Naive thymus-derived CD8-positive, alpha-beta T cell (primary cell): ENCODE measurements around the gene POPDC2. TPM values are rescaled to one million over a fixed set of nuclear protein-coding genes. Genes with fewer than 3 reads are reported as not detected.
A peak's percentile ranks its signal among the peaks of the same experiment; 100 is the strongest.

Experiments used
- ATAC-seq, 2 donors: fragments of 150-1000 bp; cut with Tn5 transposase in 1 of 2; sonication (Bioruptor Pico), chemical (Tn5 transposase) in 1 of 2; 1 replicate in 1 of 2; 2 replicates in 1 of 2; pipeline ENCODE4 v1.10.0; 2021; ENCODE audit warnings: mild to moderate bottlenecking in 2 of 2, moderate library complexity in 2 of 2
- POLR2A ChIA-PET: fragments of 350-600 bp; sonication (Branson Sonifier 250); formaldehyde crosslinking; loops from one replicate; lab custom pipeline; 2021; ENCODE audit warnings: antibody characterized with exemption; lab: Charles Lee
- DNase-seq, 10 donors: peaks; one replicate each; pipeline versions ENCODE4 v3.0.0 to v3.0.0-alpha.2; 2020 to 2022
- H3K27ac Mint-ChIP-seq, 10 donors: one replicate each; pipeline ENCODE4 v1.8.0; 2020 to 2022; ENCODE audit warnings: mild to moderate bottlenecking in 10 of 10, mixed read lengths in 10 of 10, moderate library complexity in 4 of 10, inconsistent platforms in 1 of 10
- H3K27me3 Mint-ChIP-seq, 5 donors: one replicate each; pipeline ENCODE4 v1.8.0; 2021 to 2022; ENCODE audit warnings: mixed read lengths in 5 of 5
- H3K36me3 Mint-ChIP-seq, 3 donors: one replicate each; pipeline ENCODE4 v1.8.0; 2020 to 2022; ENCODE audit warnings: mixed read lengths in 3 of 3, mild to moderate bottlenecking in 2 of 3, inconsistent platforms in 1 of 3
- H3K4me1 Mint-ChIP-seq, 4 donors: one replicate each; pipeline ENCODE4 v1.8.0; 2021 to 2022; ENCODE audit warnings: mixed read lengths in 4 of 4
- H3K4me3 Mint-ChIP-seq, 10 donors: one replicate each; pipeline ENCODE4 v1.8.0; 2020 to 2022; ENCODE audit warnings: mild to moderate bottlenecking in 10 of 10, mixed read lengths in 10 of 10, moderate library complexity in 6 of 10, inconsistent platforms in 1 of 10
- H3K9me3 Mint-ChIP-seq, 9 donors: one replicate each; pipeline ENCODE4 v1.8.0; 2020 to 2022; ENCODE audit warnings: mixed read lengths in 9 of 9, mild to moderate bottlenecking in 3 of 9, inconsistent platforms in 1 of 9, moderate library complexity in 1 of 9
- polyA plus RNA-seq, 3 donors: library from polyadenylated mRNA; unstranded; fragments of 300-500 nt; fragmentation: Illumina TruSeq; gene quantifications; one replicate each; pipeline ENCODE4 v1.2.3, GENCODE V29; 2021
- total RNA-seq, 8 experiments: library from RNA in 2 of 8; stranded (reverse) in 2 of 8; gene quantifications; one replicate each; pipeline ENCODE4 v1.2.3 and lab custom pipeline; 2021 to 2026

The POPDC2 gene
- total and polyA plus RNA-seq, 5 experiments from 2014 or later, result 1.1 to 8.4 (median 2.6) TPM

DNA sequence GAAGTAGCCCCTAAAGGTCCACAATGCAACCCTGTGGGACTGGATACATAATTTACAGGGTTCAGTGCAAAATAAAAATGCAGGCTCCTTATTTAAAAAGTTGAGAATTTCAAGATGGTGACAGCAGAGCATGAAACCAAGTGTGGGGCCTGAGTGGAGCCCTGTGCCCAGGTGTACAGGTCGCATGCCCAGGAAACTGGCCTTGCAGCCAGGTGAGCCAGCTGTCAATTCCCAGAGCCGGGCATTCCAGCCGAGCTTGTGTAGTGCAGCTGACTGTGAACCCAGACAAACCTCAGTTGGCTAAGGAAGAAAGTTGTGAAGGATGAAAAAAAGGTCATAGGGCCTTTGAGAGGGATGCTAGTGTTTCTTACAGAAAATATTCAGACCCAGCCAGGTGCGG is 27.6 kb downstream of the POPDC2 start:
- Mint-ChIP-seq H3K4me1 (peaks cover 2 to 17% (median 2%) of the 10 kb centered on the region in 4 donors), H3K27ac (no peak overlapping the region), H3K4me3 (no peak overlapping the region), H3K27me3 (peaks cover 0 to 16% (median 2%) of the 10 kb centered on the region in 5 donors), H3K9me3 (no peaks in the 10 kb centered on the region), H3K36me3 (peaks cover 0 to 4% (median 1%) of the 10 kb centered on the region in 3 donors)
- ATAC-seq, result no peak
- POLR2A ChIA-PET, result no interaction called here
- no peak for DNase-seq

DNA sequence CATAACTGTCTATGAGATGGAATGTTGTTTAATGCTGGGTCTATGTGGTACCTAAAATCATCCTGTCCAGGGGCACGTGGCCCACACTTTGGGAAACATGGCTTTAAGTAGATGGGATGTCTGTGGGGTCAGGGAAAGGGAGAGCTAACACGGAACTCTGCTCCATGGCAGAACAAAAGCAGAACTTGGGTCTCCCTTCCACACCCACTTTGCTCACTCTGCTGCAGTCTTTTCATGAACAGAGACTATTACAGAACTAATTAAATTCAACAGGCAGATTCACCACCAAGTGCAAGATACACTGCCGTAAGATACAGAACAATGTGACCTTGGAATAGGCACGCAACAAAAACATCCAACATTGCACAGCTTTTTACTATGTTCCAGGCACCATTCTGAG is 28.2 kb downstream of the POPDC2 start:
- no peak for DNase-seq
- Mint-ChIP-seq H3K4me3 (no peak overlapping the region), H3K27me3 (peaks cover 0 to 16% (median 2%) of the 10 kb centered on the region in 5 donors), H3K27ac (no peak overlapping the region), H3K4me1 (peaks cover 6 to 20% (median 7%) of the 10 kb centered on the region in 4 donors), H3K9me3 (no peaks in the 10 kb centered on the region), H3K36me3 (peaks cover 0 to 4% (median 0%) of the 10 kb centered on the region in 3 donors)
- POLR2A ChIA-PET, result no interaction called here
- no peak for ATAC-seq

DNA sequence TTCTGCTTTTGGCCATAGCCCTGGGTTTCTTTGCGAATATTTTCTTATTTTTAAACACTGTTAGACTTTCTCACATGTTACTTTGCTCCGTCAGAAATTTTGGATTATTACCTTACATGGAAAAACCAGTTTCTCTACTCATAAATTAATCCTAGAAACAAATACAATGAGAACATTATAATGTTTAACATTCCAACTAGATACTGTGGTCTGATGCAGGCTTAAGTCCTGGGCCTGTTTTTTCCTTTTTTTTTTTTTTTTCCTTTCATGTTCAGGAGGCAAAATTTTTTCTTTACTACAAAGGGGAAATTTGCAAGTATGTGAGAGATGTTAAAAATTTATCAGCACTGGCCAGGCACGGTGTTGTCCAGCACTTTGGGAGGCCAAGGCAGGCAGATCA is 28.9 kb downstream of the POPDC2 start:
- Mint-ChIP-seq H3K27me3 (peaks cover 0 to 19% (median 2%) of the 10 kb centered on the region in 5 donors), H3K27ac (no peak overlapping the region), H3K9me3 (no peaks in the 10 kb centered on the region), H3K4me3 (no peak overlapping the region), H3K4me1 (peaks cover 4 to 26% (median 7%) of the 10 kb centered on the region in 4 donors), H3K36me3 (peaks cover 0 to 4% (median 0%) of the 10 kb centered on the region in 3 donors)
- POLR2A ChIA-PET, result no interaction called here
- DNase-seq (no peak), ATAC-seq (no peak)

DNA sequence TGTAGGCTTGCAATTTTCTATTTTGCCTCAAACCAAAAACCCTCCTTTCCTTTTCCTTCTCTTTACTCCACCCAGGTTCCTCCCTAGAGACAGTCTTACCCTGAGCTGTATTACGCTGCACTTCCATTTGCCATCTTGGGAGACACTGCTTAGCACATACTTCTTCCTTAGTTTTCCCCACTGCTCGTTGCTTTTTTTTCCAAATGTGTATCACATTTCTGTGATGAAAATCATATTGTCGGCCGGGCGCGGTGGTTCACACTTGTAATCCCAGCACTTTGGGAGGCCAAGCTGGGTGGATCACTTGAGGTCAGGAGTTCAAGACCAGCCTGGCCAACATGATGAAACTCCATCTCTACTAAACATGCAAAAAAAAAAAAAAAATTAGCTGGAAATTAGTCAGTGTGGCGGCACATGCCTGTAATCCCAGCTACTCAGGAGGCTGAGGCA is 29.5 kb downstream of the POPDC2 start:
- Mint-ChIP-seq H3K4me1 (peaks cover 4 to 26% (median 7%) of the 10 kb centered on the region in 4 donors), H3K27me3 (peaks cover 0 to 25% (median 3%) of the 10 kb centered on the region in 5 donors), H3K9me3 (no peaks in the 10 kb centered on the region), H3K27ac (no peak overlapping the region), H3K36me3 (peaks cover 0 to 3% (median 0%) of the 10 kb centered on the region in 3 donors), H3K4me3 (no peak overlapping the region)
- ATAC-seq, result no peak
- DNase-seq, result no peak
- POLR2A ChIA-PET, result no interaction called here

DNA sequence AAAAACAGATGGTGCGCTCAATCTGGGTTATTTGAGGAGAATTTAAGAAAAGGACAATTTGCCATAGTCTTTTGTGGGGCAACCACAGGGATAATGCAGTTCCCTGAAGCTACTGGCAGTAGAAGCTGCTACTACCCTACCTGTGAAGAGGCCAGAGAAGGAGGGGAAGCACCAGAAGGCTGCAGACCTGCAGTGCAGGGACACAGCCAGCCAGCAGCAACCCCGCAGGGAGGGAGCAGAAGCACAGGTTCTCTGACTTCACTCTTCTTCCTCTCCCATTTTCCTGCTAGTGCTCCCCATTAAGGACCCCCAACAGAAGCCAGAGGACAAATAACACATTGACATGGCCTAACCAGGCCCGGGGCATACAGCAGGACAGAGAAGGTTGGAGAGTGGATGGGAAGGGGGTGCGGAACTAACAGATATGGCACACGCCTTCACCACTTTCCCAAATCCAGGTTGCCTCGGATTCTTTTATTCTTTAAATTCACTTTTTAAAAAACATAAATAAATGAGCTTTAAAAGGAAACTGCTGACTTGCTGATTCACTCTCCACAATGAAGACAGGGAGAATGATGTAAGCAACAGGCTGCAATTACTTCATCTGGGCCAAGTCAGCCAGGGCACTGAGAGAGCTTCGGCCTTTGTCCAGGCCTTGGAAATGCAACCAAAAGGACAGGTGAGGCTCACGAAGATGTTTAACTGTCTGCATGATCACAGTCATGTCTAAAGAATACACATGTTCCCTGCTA is 30.1 kb downstream of the POPDC2 start:
- Mint-ChIP-seq H3K36me3 (no peaks in the 10 kb centered on the region), H3K27me3 (peaks cover 0 to 31% (median 4%) of the 10 kb centered on the region in 5 donors), H3K4me1 (peaks cover 4 to 26% (median 7%) of the 10 kb centered on the region in 4 donors), H3K27ac (no peak overlapping the region), H3K4me3 (no peak overlapping the region), H3K9me3 (no peaks in the 10 kb centered on the region)
- ATAC-seq, result no peak
- DNase-seq, result no peak
- POLR2A ChIA-PET, result no interaction called here

DNA sequence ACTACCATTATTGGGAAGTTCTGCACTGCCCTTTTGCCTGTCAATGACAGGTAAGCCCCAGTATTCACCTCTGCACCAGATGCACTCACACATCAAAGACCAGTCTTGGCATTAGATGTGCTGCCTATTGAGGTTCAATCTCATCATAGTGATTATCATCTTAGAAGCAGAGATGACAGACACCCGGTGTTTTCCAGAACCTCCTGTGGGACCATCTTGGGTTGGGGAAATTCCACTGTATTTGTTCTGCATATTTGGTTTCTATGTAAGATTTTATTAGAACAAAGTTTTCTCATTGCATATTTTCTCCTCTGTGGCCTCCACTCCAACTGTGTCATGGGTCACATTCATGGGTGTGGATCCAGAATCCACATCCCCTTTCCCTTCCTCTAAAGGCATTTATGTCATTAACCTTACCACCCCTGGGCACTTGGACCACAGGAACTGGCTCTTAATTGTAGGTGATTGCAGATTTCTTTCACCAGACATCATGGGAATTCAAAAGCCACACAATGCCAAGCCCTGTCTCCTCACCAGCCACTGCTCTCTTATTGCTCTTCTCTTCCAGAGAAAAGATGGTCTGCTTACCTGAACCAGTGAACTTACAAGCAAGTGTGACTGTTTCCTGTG is 31.5 kb downstream of the POPDC2 start:
- ATAC-seq, result no peak
- Mint-ChIP-seq H3K27me3 (peaks cover 0 to 37% (median 7%) of the 10 kb centered on the region in 5 donors), H3K9me3 (no peaks in the 10 kb centered on the region), H3K27ac (no peak overlapping the region), H3K36me3 (no peaks in the 10 kb centered on the region), H3K4me1 (peaks cover 4 to 26% (median 7%) of the 10 kb centered on the region in 4 donors), H3K4me3 (no peak overlapping the region)
- POLR2A ChIA-PET, result no interaction called here
- DNase-seq, result no peak

DNA sequence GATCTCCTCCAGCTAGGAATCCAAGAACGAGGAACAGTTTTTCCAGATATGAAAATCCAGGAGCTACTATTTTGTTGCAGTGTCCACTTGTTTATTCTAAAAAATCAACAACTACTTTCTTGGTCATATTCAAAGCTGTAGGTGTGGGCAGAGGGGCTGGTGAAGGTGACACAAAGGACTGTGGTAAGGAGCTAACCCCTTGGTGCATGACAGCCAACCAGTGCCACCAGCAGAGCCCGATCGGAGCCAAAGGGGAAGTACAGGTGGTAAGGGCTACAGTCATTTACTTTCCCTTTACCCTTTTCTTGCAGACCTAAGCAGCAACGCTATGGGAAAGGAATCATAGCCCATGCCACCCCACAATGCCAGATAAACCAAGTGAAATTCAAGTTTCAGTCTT is 32.0 kb downstream of the POPDC2 start:
- no peak for ATAC-seq
- H3K4me3 Mint-ChIP-seq, result no peak overlapping the region
- POLR2A ChIA-PET, result no interaction called here
- peaks cover 0 to 37% (median 7%) of the 10 kb centered on the region in 5 donors for H3K27me3 Mint-ChIP-seq
- DNase-seq, result no peak
- peak overlapping the region in 1 of 10 donors; percentile 19 for H3K27ac Mint-ChIP-seq
- H3K36me3 Mint-ChIP-seq, result no peaks in the 10 kb centered on the region
- H3K4me1 Mint-ChIP-seq, result peaks cover 4 to 26% (median 7%) of the 10 kb centered on the region in 4 donors
- H3K9me3 Mint-ChIP-seq, result no peaks in the 10 kb centered on the region

DNA sequence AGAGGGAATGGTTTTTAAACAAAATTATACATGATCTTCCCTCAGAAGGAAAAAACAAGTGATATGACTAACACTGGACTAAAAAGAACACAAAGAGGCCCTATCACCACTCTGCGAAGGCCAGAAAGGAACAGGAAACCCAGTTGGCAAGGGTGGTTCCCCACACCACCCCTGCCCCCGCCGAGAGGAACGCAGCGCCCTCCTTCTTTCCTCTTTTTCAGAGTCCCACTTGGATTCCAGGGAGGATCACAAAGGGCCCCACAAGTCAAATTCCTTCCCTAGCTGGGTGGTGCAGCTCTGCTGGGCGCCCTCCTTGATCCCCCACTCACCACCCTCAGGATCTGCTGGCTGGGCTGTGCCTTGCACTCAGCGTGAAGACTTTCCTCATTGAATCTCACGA is 32.9 kb downstream of the POPDC2 start:
- H3K27ac Mint-ChIP-seq, result peak overlapping the region in 1 of 10 donors; percentile 66
- H3K36me3 Mint-ChIP-seq, result no peaks in the 10 kb centered on the region
- ATAC-seq, result peak in 1 of 2 donors; percentile 39
- DNase-seq, result no peak
- H3K9me3 Mint-ChIP-seq, result no peaks in the 10 kb centered on the region
- POLR2A ChIA-PET, result no interaction called here
- peaks cover 4 to 26% (median 7%) of the 10 kb centered on the region in 4 donors for H3K4me1 Mint-ChIP-seq
- peak overlapping the region in 1 of 10 donors; percentile 24 for H3K4me3 Mint-ChIP-seq
- H3K27me3 Mint-ChIP-seq, result peaks cover 0 to 37% (median 7%) of the 10 kb centered on the region in 5 donors

DNA sequence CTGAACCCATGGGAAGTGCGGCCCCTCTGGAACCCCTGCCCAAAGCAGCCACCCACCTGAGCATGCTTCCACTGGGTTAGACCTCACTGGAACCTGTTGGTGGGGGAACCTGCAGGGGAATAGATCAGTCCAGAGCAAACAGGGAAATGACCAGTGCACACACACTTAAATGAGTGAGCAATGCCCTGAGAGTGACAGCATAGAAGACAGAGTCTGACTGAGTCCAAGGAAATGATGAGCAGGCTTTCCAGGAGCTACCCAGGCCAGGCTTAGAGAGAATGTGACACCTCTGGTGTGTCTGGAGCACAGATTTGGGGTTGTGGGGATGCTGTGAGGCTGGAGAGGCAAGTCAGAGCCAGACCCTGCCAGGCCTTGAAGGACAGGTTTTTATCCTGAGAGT is 34.2 kb downstream of the POPDC2 start:
- POLR2A ChIA-PET, result no interaction called here
- DNase-seq, result no peak
- H3K4me1 Mint-ChIP-seq, result peaks cover 4 to 24% (median 7%) of the 10 kb centered on the region in 4 donors
- peaks cover 0 to 37% (median 7%) of the 10 kb centered on the region in 5 donors for H3K27me3 Mint-ChIP-seq
- no peaks in the 10 kb centered on the region for H3K36me3 Mint-ChIP-seq
- H3K4me3 Mint-ChIP-seq, result no peak overlapping the region
- ATAC-seq, result no peak
- no peak overlapping the region for H3K27ac Mint-ChIP-seq
- no peaks in the 10 kb centered on the region for H3K9me3 Mint-ChIP-seq

DNA sequence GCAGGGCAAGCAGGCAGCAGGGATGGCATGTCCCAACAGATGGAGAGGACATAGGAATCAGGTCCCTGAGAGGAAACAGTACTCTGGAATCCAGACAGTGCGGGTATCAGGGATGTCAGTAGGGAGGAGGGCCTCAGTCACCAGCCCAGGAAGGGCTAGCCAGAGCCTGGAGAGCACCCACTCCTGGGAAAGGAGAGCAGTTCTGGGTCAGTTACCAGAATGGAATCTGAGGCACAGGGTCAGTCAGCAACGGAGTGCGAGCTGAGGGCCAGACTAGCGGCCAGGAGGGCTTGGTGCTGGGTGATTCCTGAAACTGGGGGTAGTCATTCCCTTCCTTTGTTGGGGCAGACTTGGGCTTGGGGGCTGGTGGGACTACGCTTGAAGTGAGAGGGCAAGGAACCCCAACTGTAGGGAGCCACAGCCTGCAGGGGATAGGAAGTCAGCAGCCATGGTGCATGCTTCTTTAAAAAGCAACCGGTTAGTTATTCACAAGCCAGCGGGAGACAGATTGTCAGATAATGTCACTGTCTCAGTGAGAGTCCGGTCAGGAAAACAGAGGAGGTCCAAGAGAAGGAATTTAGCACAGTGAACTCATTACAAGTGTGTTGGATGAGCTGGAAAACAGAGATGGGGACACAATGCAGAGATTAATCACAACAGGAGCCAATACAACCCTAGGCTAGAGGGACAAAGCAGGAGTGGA is 34.8 kb downstream of the POPDC2 start:
- no peaks in the 10 kb centered on the region for H3K36me3 Mint-ChIP-seq
- ATAC-seq, result no peak
- DNase-seq, result no peak
- peaks cover 0 to 37% (median 7%) of the 10 kb centered on the region in 5 donors for H3K27me3 Mint-ChIP-seq
- no peak overlapping the region for H3K27ac Mint-ChIP-seq
- H3K4me1 Mint-ChIP-seq, result peaks cover 4 to 24% (median 7%) of the 10 kb centered on the region in 4 donors
- no peak overlapping the region for H3K4me3 Mint-ChIP-seq
- no peaks in the 10 kb centered on the region for H3K9me3 Mint-ChIP-seq
- POLR2A ChIA-PET, result no interaction called here

DNA sequence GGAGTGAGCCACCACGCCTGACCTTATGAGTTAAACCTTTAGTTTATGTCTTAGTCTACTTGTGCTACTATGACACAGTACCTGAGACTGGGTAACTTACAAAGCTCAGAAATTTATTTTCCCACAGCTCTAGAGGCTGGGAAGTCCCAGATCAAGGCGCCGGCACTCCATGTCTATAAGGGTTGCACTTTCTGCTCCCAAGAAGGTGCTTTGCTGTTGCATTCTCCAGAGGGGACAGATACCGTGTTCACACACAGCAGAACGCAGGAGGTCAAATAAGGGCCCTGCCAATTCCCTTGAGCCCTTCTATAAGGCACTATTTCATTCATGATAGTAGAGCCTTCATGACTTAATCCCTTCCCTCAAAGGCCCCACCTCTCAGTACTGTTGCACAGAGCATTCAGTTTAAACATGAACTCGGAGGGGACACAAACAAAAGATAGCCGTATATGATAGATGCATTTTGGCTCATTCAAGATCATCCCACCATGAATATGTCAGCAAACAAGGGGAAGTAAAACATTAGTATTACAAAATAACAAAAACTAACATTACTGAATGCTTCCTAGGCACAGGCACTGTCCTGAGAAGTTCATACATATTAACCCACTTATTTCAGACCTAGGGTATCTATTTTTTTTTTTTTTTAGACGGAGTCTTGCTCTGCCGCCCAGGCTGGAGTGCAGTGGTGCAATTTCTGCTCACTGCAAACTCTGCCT is 36.2 kb downstream of the POPDC2 start:
- H3K36me3 Mint-ChIP-seq, result no peaks in the 10 kb centered on the region
- no peak overlapping the region for H3K27ac Mint-ChIP-seq
- ATAC-seq, result no peak
- H3K4me1 Mint-ChIP-seq, result peaks cover 4 to 24% (median 7%) of the 10 kb centered on the region in 4 donors
- POLR2A ChIA-PET, result no interaction called here
- H3K4me3 Mint-ChIP-seq, result no peak overlapping the region
- H3K9me3 Mint-ChIP-seq, result no peaks in the 10 kb centered on the region
- DNase-seq, result no peak
- H3K27me3 Mint-ChIP-seq, result peaks cover 0 to 30% (median 12%) of the 10 kb centered on the region in 5 donors

DNA sequence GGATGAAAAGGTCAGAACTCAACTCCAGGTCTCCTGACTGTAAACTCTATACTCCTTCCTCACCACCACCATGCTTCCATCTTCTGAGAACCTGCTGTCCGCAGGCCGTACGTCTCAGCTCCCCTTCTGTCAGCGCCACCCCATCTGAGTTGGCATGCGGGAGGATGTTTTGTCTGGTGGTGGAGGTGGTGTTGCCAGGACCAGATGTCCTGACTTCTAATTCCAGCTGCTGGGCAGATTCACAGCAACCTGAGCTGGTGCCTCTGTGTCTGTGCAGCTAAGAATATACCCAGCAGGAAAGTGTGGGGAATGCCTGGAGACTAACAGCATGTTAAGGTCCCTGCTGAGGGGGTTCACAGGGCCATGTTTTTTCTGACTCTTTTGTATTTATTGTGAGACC is 39.5 kb downstream of the POPDC2 start:
- Mint-ChIP-seq H3K4me1 (no peaks in the 10 kb centered on the region), H3K4me3 (no peak overlapping the region), H3K27me3 (peaks cover 2 to 21% (median 5%) of the 10 kb centered on the region in 5 donors), H3K27ac (no peak overlapping the region), H3K9me3 (no peaks in the 10 kb centered on the region), H3K36me3 (no peaks in the 10 kb centered on the region)
- ATAC-seq (no peak), DNase-seq (no peak)
- POLR2A ChIA-PET, result no interaction called here
